Body of pancreas (tissue), 4 donors: ENCODE measurements around the gene FBRSL1.

Experiments used
- CTCF ChIP-seq, 7 experiments: fragments of 450-650 bp in 4 of 7; fragments of 200-600 bp in 3 of 7; sonication (generic) in 3 of 7; IDR thresholded peaks; one replicate each; pipeline ENCODE4 v1.5.1; 2016 to 2019; ENCODE audit warnings: antibody characterized with exemption in 7 of 7
- POLR2A ChIP-seq, 3 donors: fragments of 450-650 bp; IDR thresholded peaks; one replicate each; pipeline ENCODE4 v1.6.1; 2016; ENCODE audit warnings: antibody characterized with exemption in 3 of 3, mild to moderate bottlenecking in 2 of 3

- TF ChIP-seq CTCF (IDR thresholded peaks at IDR 0.05) (no peak), POLR2A (IDR thresholded peaks at IDR 0.05) (no peak)
These were observed 7.2 kb upstream of the FBRSL1 start for GRCh38 chr12:132482771-132483170.
